DND-41 (cell line): ENCODE data around the gene JMJD8.

Source experiments
- ATAC-seq: fragments of 200-7000 bp; cut with Tn5 transposase; 3 replicates; pipeline ENCODE4 v1.9.1; 2021; ENCODE audit warnings: low read depth; ENCODE audit not compliant: insufficient read depth
- DNase-seq: peaks from one replicate; pipeline ENCODE4 v3.0.0-alpha.2; 2020
- H2AFZ ChIP-seq: 2 replicates; pipeline ENCODE4 v1.6.0; 2012; ENCODE audit warnings: low read depth, low read length
- H3K27ac ChIP-seq: 2 replicates; pipeline ENCODE4 v1.5.1; 2012; ENCODE audit warnings: low read length, inconsistent platforms
- H3K27me3 ChIP-seq: fragments of 200-600 bp; sonication (generic); 2 replicates; pipeline ENCODE4 v1.6.0; 2012; ENCODE audit warnings: low read length, mild to moderate bottlenecking, inconsistent platforms; ENCODE audit not compliant: insufficient read depth, poor library complexity
- H3K36me3 ChIP-seq: 2 replicates; pipeline ENCODE4 v1.5.1; 2012; ENCODE audit warnings: low read length, inconsistent platforms; ENCODE audit not compliant: insufficient read depth
- H3K4me1 ChIP-seq: 2 replicates; pipeline ENCODE4 v1.5.1; 2012; ENCODE audit warnings: mild to moderate bottlenecking, low read length; ENCODE audit not compliant: insufficient read depth
- H3K4me2 ChIP-seq: 2 replicates; pipeline ENCODE4 v1.6.0; 2012; ENCODE audit warnings: mild to moderate bottlenecking, moderate library complexity, low read length, inconsistent platforms; ENCODE audit not compliant: insufficient read depth
- H3K4me3 ChIP-seq, 2 experiments: fragments of 200-600 bp in 1 of 2; shearing (Covaris generic) in 1 of 2; 2 replicates each; pipeline ENCODE4 v1.5.1; 2012 to 2016; ENCODE audit warnings: inconsistent platforms in 2 of 2, low read length in 2 of 2, mild to moderate bottlenecking in 2 of 2, low read depth in 1 of 2, moderate library complexity in 1 of 2
- H3K79me2 ChIP-seq: 2 replicates; pipeline ENCODE4 v1.6.0; 2012; ENCODE audit warnings: low read length, inconsistent platforms; ENCODE audit not compliant: insufficient read depth
- H3K9ac ChIP-seq: 2 replicates; pipeline ENCODE4 v1.6.0; 2012; ENCODE audit warnings: low read depth, mild to moderate bottlenecking, inconsistent platforms, low read length, moderate library complexity
- H3K9me3 ChIP-seq: 2 replicates; pipeline ENCODE4 v1.5.1; 2012; ENCODE audit warnings: low read length, moderate library complexity, mild to moderate bottlenecking, inconsistent platforms; ENCODE audit not compliant: insufficient read depth, severe bottlenecking
- H4K20me1 ChIP-seq: 2 replicates; pipeline ENCODE4 v1.6.0; 2012; ENCODE audit warnings: low read length; ENCODE audit not compliant: insufficient read depth
- CTCF ChIP-seq: IDR thresholded peaks from 2 replicates; pipeline ENCODE4 v1.5.1; 2012; ENCODE audit warnings: borderline replicate concordance, low read length, moderate library complexity, mild to moderate bottlenecking; ENCODE audit not compliant: poor library complexity, severe bottlenecking; ENCODE audit errors: extremely low read depth
- EZH2 ChIP-seq: IDR thresholded peaks from 3 replicates; pipeline ENCODE4 v1.6.1; 2012; ENCODE audit warnings: borderline replicate concordance, low read depth, mild to moderate bottlenecking, moderate library complexity, low read length, inconsistent platforms; ENCODE audit not compliant: severe bottlenecking

The JMJD8 gene

GRCh38 chr16:646679-647172, 37.4 kb downstream of the JMJD8 start:
- no peak overlapping the region for H3K4me3 ChIP-seq
- peaks cover 40% of the 10 kb centered on the region for H3K79me2 ChIP-seq
- peaks cover 14% of the 10 kb centered on the region for H3K36me3 ChIP-seq
- H3K9me3 ChIP-seq = no peaks in the 10 kb centered on the region
- H3K4me1 ChIP-seq = peaks cover 44% of the 10 kb centered on the region
- 0 out of 2 replicates have a peak, but pooled peaks cover 3% of the 10 kb centered on the region for H4K20me1 ChIP-seq
- no peak overlapping the region for H3K9ac ChIP-seq
- no peaks in the 10 kb centered on the region for H3K27me3 ChIP-seq
- no peak for TF ChIP-seq EZH2
- no peak for TF ChIP-seq CTCF
- no peak overlapping the region for H3K27ac ChIP-seq
- H3K4me2 ChIP-seq = peak overlapping the region; percentile 92; the same call in 1 of the 2 replicates
- H2AFZ ChIP-seq = no peak overlapping the region
- no peak for DNase-seq
- no peak for ATAC-seq

DNA sequence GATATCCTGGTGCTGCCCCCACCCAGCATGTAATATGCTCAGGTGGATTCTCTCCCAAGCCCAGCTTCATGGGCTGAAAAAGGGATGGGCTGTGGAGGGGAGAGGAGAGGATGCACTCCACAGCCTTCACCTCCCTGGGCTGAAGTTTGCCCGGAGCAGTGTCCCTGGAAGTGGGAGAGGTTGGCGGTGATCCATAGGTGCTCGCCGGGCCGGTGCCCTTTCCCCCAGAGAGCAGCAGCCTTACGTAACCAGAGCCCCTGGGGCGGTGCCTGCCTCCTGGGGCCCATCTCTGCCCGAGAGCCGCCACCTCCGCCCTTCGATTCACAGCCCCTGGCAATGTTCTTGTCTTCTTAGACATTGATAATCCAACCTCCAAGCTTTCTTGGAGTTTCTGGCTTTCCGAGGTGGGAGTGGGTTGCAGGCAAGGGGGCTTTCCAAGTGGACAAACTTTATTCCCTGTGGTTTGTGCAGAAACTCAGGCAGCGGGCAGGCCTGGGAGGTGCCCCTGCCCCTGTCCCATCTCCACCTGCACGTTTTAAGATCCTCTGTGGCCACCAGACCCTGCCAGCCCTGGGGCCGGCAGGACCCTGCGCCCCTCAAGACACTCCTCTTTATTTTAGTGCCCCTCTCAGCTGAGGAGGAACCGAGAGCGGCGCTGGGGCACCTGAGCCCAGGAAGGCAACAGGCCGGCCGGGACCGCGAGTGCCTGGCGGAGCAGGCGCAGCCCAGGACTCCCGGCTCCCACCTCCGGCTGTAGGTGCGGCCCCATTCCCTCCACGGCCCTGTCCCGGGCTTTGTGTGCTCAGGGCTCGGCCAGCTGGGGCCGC, 38.1 kb downstream of the JMJD8 start:
- Histone ChIP-seq H3K4me2 (no peak overlapping the region), H3K9me3 (no peaks in the 10 kb centered on the region), H3K4me1 (peaks cover 49% of the 10 kb centered on the region), H2AFZ (no peak overlapping the region), H3K27ac (no peak overlapping the region), H3K79me2 (peaks cover 40% of the 10 kb centered on the region), H4K20me1 (0 out of 2 replicates have a peak, but pooled peaks cover 3% of the 10 kb centered on the region), H3K27me3 (no peaks in the 10 kb centered on the region), H3K4me3 (no peak overlapping the region), H3K9ac (no peak overlapping the region), H3K36me3 (peaks cover 7% of the 10 kb centered on the region; the same call in 1 of the 2 replicates)
- TF ChIP-seq CTCF (no peak), EZH2 (no peak)
- no peak for DNase-seq
- ATAC-seq = no peak

GRCh38 chr16:644556-644955, 39.6 kb downstream of the JMJD8 start:
- no peak for TF ChIP-seq CTCF
- no peak for TF ChIP-seq EZH2
- H3K27ac ChIP-seq = no peak overlapping the region
- H3K9me3 ChIP-seq = no peaks in the 10 kb centered on the region
- H3K36me3 ChIP-seq = no peaks in the 10 kb centered on the region
- H3K27me3 ChIP-seq = no peaks in the 10 kb centered on the region
- peaks cover 37% of the 10 kb centered on the region for H3K4me1 ChIP-seq
- H2AFZ ChIP-seq = no peak overlapping the region
- 0 out of 2 replicates have a peak, but pooled peaks cover 3% of the 10 kb centered on the region for H4K20me1 ChIP-seq
- no peak for DNase-seq
- no peak overlapping the region for H3K4me2 ChIP-seq
- no peak overlapping the region for H3K9ac ChIP-seq
- peaks cover 24% of the 10 kb centered on the region for H3K79me2 ChIP-seq
- ATAC-seq = no peak
- no peak overlapping the region for H3K4me3 ChIP-seq
